ENCODE data around the gene KIF11. TPM values are rescaled to one million over a fixed set of nuclear protein-coding genes. Genes with fewer than 3 reads are reported as not detected.
A peak's percentile ranks its signal among the peaks of the same experiment; 100 is the strongest.

The KIF11 gene
- total and polyA plus RNA-seq, 2 of the 13 experiments (the other 11 are each of a cell fraction or from before 2014, with no cell fraction given), result 8.7 to 38.4 TPM

DNA sequence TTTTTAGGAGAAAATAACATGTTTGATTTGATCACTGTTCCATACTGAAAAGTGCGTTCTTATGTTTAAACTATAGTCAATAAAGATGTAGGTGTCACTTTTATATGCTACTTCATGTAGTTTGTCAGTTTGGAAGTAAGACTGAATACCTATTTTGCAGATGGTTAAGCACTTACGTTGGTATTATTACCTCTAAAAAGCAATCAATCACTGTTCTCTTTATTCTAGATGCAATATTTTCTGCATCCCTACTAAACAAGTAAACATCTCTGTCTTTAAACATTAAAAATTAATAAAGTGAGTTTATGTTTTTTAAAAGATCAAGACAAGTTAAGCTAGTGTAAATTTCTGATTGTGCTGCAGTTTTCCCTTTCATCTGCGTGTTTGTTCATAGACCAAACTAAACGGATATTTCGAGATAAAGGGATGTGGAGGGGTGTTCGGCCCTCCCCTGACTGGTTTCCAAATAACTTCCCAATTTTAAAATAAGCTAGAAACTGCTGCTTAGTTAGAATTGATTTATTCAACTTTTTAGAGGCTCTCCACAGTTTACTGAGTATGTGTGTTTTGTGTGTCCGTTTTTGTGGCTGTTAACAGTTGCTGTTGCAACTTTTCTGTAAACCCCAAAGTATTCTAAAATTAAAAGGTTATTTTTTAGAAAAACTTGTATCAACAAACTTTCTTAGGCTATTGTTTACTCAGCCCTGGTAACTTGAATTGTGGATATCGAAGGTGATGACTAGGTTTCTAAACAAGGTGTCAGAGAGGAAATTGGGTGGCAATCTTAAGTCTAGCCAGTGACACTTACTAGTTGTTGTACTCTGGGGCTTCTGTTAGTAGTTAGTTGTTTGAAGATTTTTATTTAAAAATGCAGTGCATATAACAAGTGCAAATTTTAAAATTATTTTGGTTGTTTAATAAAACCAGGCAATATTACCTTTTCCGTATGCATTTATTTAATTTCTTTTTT is 974 bp downstream of the KIF11 start:
- Histone ChIP-seq H3K9me3 (ENCODE audit: low read length) (no peaks in the 10 kb centered on the region), H3K27me3 (ENCODE audit: control insufficient read depth in 1 of 2, insufficient read depth in 2 of 2, low read length in 2 of 2) (no peaks in the 10 kb centered on the region; a peak in 1 of 5 replicates), H3K9ac (ENCODE audit: insufficient read depth, low read depth, low read length) (peak overlapping the region; percentile 82), H3K4me3 (replicated peaks in 1 of 3; ENCODE audit: insufficient read depth in 1 of 3, low read depth in 2 of 3, low read length in 3 of 3) (peak overlapping the region; percentile 81 to 91 (median 88)), H2AFZ (ENCODE audit: low read length) (peak overlapping the region; percentile 11), H3K36me3 (replicated peaks in 1 of 2; ENCODE audit: control insufficient read depth in 1 of 2, insufficient read depth in 2 of 2, low read length in 2 of 2) (no peaks in the 10 kb centered on the region), H3K27ac (ENCODE audit: extremely low read length, insufficient read depth, low read length) (peak overlapping the region; percentile 88), H4K20me1 (ENCODE audit: insufficient read depth, low read length) (no peaks in the 10 kb centered on the region), H3K4me2 (ENCODE audit: low read depth, low read length) (peak overlapping the region; percentile 74), H3K4me1 (ENCODE audit: insufficient read depth, low read length) (peaks cover 46% of the 10 kb centered on the region), H3K79me2 (ENCODE audit: insufficient read depth, low read length) (peaks cover 58% of the 10 kb centered on the region)
- WGBS (ENCODE audit: low lambda C conversion rate), result under 1% methylated on average over 9 of the region's 9 CpGs
- DNase-seq (ENCODE audit: low spot score) (no peak), ATAC-seq (no peak), FAIRE-seq (no peak)
- ChIA-PET CTCF (ENCODE audit: low intra/inter-chr PET ratio, low total read pairs) (no interaction called here), POLR2A (no interaction called here)
- intact Hi-C loops (cut with micrococcal nuclease; ENCODE audit: unreplicated experiment) (loop anchor here (5.0 to 10.0 kb wide), 4 partner anchors 51 to 288 kb away; partner anchors contain the start of genes EXOC6 and HHEX), in situ Hi-C loops (cut with HindIII; ENCODE audit: extremely low pct_ligation_motif_present, low pct_unique_long_range_greater_than_20kb) (no loop called here)
- TF ChIP-seq SAP130 (CRISPR knock-in tag; IDR thresholded peaks at IDR 0.05; ENCODE audit: low read depth) (0 out of 2 replicates have a peak, but pooled peaks have one; percentile 17), CC2D1A (CRISPR knock-in tag; IDR thresholded peaks at IDR 0.05) (no peak), ZNF234 (CRISPR knock-in tag; conservative IDR thresholded peaks at IDR 0.05) (no peak)
- TF ChIP-seq, protein P1, sequence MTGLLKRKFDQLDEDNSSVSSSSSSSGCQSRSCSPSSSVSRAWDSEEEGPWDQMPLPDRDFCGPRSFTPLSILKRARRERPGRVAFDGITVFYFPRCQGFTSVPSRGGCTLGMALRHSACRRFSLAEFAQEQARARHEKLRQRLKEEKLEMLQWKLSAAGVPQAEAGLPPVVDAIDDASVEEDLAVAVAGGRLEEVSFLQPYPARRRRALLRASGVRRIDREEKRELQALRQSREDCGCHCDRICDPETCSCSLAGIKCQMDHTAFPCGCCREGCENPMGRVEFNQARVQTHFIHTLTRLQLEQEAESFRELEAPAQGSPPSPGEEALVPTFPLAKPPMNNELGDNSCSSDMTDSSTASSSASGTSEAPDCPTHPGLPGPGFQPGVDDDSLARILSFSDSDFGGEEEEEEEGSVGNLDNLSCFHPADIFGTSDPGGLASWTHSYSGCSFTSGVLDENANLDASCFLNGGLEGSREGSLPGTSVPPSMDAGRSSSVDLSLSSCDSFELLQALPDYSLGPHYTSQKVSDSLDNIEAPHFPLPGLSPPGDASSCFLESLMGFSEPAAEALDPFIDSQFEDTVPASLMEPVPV (CRISPR knock-in tag; IDR thresholded peaks at IDR 0.05), result no peak
- TF ChIP-seq, protein P2, sequence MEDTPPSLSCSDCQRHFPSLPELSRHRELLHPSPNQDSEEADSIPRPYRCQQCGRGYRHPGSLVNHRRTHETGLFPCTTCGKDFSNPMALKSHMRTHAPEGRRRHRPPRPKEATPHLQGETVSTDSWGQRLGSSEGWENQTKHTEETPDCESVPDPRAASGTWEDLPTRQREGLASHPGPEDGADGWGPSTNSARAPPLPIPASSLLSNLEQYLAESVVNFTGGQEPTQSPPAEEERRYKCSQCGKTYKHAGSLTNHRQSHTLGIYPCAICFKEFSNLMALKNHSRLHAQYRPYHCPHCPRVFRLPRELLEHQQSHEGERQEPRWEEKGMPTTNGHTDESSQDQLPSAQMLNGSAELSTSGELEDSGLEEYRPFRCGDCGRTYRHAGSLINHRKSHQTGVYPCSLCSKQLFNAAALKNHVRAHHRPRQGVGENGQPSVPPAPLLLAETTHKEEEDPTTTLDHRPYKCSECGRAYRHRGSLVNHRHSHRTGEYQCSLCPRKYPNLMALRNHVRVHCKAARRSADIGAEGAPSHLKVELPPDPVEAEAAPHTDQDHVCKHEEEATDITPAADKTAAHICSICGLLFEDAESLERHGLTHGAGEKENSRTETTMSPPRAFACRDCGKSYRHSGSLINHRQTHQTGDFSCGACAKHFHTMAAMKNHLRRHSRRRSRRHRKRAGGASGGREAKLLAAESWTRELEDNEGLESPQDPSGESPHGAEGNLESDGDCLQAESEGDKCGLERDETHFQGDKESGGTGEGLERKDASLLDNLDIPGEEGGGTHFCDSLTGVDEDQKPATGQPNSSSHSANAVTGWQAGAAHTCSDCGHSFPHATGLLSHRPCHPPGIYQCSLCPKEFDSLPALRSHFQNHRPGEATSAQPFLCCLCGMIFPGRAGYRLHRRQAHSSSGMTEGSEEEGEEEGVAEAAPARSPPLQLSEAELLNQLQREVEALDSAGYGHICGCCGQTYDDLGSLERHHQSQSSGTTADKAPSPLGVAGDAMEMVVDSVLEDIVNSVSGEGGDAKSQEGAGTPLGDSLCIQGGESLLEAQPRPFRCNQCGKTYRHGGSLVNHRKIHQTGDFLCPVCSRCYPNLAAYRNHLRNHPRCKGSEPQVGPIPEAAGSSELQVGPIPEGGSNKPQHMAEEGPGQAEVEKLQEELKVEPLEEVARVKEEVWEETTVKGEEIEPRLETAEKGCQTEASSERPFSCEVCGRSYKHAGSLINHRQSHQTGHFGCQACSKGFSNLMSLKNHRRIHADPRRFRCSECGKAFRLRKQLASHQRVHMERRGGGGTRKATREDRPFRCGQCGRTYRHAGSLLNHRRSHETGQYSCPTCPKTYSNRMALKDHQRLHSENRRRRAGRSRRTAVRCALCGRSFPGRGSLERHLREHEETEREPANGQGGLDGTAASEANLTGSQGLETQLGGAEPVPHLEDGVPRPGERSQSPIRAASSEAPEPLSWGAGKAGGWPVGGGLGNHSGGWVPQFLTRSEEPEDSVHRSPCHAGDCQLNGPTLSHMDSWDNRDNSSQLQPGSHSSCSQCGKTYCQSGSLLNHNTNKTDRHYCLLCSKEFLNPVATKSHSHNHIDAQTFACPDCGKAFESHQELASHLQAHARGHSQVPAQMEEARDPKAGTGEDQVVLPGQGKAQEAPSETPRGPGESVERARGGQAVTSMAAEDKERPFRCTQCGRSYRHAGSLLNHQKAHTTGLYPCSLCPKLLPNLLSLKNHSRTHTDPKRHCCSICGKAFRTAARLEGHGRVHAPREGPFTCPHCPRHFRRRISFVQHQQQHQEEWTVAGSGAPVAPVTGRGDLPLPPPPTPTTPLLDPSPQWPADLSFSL (CRISPR knock-in tag; IDR thresholded peaks at IDR 0.05), result 0 out of 2 replicates have a peak, but pooled peaks have one; percentile 38
- BruUV-seq (replicated peaks), result no TSS peak

All from HepG2 (cell line).